ENCODE measurements around the gene AMIGO1.
"Not testable (repeated sequence)": the region's sequence is repeated elsewhere in the genome, so short reads cannot be mapped to it uniquely, and the experiment has no call there.

Gene AMIGO1

DNA sequence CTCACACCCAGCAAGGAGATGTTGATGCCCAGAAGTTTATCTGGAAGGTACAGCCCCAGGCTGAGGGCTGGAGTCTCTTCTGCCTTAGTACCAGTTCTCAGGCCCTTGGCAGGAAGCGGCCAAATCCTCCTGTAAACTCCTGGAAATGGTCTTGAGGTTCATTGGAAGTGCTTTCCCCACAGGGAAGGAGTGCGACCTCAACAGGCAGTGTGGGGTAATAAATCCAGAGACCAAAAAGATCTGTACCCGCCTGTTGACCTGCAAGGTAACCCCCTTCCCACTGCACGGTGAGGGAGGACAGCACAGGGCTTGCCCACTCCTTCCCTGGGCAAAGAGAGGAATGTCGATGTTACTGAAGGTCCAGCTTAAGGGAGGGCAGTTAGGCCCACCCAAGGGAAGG, 21.3 kb downstream of the AMIGO1 start:
- in situ Hi-C loops (cut with MboI; ENCODE audit: low sequenced_read_pairs), result no loop called here

DNA sequence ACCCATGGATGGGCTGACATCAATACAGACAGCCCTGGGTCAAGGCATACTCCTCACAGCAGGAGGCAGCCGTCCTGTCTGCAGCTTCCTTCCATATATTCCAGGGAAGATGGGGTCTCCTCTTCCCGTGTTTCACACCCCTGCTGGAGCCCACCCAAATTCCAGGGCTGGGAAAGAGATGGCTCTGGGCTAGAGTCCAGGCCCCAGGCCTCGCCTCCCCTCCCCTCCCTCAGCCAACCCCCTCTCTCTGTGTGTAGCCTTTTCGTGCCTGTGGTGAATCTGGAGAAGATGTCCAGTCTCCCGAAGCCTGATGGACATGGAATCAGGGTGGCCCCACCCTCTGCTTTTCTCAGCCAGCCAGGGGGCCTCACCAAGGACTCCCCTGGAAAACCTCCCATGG, 22.3 kb downstream of the AMIGO1 start:
- in situ Hi-C loops (cut with MboI; ENCODE audit: low sequenced_read_pairs), result no loop called here

DNA sequence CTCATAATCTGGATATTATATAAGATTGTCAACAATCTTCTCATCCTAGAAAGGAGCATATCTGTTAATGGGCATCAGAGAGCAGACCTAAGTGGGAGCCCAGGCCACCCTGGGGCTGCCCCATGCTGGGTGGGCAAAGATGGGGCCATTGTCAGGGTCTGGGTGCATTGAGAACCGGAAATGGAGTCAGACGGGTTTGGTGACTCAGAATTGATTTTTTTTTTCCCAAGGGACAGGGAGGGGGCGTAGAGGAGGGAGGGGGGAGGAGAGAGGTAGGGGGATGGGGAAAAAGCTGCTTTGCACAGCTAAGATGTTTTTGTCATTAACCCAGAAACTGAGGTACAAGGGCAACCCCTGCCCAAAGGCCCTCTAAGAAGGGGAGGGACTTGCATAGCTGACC, 24.5 kb downstream of the AMIGO1 start:
- in situ Hi-C loops (cut with MboI; ENCODE audit: low sequenced_read_pairs), result no loop called here

DNA sequence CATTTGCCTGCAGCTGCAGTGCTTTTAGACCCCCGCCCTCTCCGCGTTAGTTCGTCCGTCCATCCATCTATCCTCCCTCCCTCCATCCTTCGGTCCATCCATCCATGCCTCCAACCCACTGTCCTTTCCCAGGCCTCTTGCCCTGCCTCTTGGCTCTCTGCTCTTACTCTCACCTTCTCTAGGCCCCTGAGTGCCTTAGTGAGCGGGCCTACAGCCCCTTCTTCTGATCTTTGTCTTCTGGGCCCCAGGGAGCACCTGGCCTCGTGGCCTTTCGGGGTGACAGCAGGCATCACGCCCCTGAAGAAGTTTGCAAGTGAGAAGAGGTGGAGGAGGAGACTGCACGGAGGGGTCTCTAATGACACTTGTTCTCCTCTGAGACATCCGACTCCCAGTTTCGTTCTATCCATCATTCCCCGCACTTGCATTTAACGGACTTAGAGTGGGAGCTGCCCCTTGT, 25.0 kb downstream of the AMIGO1 start:
- in situ Hi-C loops (cut with MboI; ENCODE audit: low sequenced_read_pairs), result no loop called here

DNA sequence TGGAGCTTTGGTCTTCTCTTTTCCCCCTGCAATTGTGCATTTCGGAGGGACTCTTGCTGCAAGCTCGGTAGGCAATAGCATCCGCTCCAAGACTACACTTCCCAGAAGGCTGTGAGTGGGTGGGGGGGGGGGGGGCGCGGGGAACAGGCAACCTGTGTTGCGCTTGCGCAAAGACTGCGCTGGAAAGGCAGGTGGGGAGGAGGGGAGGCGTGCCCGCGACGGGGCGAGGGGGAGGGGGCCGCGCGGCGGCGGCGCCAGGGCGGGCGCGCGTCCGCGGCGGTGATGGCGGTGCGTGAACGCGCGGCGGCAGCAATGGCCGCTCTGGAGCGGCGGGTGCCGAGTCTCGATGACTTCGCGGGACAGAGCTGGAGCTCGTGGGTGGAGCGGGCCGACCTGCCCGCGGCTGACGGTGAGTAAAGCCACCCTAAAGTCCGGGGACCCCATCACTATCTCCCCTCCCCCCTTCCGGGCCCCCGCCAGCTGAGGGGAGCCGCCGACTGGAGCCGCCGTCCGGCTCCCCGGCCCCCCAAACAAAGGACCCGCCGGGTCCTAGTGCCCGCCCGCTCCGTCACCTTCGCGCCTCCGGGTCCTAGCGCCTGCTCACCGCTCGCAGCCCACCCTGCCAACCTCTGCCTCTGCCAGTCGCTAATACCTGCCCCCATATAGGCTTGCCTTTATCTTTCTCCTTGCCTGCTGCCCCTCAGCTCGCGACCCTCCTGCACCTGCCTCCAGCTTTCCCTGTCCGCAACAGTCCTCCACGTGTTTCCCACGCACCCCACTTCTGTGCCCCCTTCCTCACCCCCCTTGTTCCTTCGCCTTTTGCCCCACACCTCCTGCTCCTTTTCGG, 25.6 kb downstream of the AMIGO1 start, which contains the start of gene ATXN7L2:
Gene ATXN7L2 (plus strand): TSS at position 234 of the 847 bp plus-strand sequence. CDS start 49 bp downstream, at position 283.
- in situ Hi-C loops (cut with MboI; ENCODE audit: low sequenced_read_pairs), result no loop called here

DNA sequence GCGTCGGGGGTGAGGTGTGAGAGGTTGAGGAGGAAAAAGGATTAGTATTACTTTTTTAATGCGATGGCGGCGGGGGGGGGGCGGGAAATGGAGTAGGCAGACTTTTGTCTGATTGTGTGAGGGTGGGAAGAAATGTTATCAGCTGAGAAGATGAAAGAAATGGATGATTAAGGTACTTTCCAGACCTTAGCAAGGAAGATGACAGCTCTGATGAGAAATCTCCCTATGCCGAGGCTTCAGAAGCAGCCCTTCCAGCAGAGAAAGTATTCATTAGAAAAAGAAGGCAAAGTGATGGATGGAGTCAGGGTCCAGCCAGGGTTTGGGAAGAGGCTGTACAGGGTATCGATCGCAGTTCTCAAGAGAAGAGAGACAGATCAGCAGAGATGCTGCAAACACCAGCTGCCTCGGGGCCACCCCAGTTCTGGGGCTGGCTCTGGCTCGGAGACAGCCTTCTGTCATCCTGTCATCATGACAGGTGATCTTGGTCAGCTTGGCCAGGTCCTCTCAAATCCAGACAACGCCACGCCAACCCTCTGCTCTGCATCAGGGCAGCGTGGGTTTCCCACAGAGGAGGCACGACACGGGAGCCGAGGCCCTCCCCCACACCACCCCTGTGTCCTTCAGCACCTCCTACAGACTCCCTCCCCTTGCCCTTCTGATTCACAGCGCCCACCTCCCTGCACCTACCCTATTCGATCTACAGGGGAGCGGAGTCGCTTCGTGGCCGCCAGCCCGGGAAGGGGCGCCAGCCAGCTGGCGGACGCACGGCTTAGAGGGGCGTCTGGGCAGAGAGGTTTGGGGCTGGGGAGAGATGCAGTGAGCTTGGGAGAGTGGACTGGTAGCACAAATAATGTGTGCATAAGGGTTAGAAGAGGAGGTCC, 26.5 kb downstream of the AMIGO1 start:
- in situ Hi-C loops (cut with MboI; ENCODE audit: low sequenced_read_pairs), result no loop called here

DNA sequence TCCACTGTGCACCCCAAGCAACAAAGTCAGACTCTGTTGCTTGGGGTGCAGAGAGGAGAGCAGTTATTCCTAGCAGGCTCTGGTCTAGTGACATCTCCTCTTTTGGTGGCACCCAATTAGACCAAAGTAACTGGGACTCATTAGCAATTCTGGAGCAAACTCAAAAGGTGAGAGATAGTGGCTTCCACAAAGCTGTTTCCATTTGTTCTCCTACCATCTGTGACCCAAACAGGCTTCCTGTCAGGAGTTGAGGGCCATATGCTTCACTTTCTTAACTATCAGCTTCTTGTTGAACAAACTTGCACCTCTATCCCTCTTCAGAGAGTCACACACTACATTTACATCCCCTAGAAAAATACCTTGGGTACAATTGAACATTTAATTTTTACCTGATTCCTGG, 27.3 kb downstream of the AMIGO1 start:
- in situ Hi-C loops (cut with MboI; ENCODE audit: low sequenced_read_pairs), result no loop called here

DNA sequence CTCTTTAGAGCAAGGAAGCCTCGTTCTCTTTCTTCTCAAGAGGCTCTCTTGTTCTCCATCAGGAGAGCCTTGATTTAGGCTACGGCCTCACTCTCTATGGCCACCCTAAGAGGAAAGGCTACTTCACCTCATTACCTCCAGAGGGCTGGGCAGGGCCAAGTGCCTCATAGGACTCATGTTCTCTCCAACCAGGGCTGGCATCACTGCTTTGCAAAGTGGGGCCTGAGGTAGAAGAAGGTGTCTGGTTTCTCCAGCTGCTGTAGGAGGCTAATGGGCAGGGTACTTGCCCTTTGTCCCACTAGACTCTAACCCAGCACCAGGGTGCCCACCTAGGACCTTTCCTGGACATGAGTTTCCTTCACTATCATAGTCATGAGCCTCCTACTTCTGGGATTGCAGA, 27.9 kb downstream of the AMIGO1 start:
- in situ Hi-C loops (cut with MboI; ENCODE audit: low sequenced_read_pairs), result no loop called here

DNA sequence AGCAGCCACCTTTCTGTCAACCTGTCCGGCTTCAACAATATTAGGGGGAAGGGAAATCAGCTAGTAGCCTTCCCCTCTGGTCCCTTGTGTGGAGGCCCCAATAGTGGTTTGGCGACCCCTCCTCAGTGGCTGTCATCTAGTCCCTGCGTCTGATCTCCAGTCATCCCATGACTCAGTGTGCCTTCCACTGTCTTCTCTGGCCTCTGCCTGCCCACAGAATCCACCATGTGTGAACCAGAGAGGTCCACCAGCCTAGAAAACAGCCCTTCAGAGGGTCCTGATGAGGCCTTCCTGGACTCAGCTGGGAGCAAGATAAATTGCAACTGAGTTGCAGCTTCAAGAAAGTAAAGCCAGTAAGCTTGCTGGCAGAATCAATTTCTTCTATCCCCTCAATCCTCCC, 29.6 kb downstream of the AMIGO1 start:
- in situ Hi-C loops (cut with MboI; ENCODE audit: low sequenced_read_pairs), result no loop called here

DNA sequence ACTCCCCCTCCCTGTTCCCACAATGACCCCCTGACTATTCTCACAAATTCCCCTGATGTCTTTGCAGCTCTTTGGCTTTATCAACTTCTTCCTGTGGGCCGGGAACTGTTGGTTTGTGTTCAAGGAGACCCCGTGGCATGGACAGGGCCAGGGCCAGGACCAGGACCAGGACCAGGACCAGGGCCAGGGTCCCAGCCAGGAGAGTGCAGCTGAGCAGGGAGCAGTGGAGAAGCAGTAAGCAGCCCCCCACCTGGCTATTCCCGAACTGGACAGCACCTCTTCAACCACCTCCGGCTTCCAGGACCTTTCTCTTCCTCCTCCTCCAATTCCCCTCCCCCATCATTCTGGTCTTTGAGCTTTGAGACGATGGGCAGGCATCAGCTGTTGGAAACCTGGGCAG, 30.2 kb downstream of the AMIGO1 start:
- in situ Hi-C loops (cut with MboI; ENCODE audit: low sequenced_read_pairs), result no loop called here

DNA sequence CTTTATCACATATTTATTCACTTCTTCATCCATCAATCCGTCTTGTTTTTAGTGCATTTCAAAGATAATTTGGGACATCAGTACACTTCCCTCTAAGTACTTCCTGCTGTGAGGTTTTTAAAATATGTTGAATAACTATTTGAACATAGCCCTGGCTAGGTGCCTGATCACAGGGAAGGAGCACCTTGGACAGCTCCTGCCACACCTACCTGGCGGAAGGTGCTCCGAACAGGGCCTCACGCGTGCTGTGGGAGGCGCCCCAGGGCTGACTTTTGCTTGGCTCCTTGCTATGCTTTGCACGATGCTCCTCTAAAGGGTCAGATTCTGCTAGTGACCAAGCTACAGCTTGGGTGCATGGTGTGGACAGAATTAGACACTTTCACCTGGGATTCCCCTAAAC, 30.7 kb downstream of the AMIGO1 start:
- in situ Hi-C loops (cut with MboI; ENCODE audit: low sequenced_read_pairs), result no loop called here

DNA sequence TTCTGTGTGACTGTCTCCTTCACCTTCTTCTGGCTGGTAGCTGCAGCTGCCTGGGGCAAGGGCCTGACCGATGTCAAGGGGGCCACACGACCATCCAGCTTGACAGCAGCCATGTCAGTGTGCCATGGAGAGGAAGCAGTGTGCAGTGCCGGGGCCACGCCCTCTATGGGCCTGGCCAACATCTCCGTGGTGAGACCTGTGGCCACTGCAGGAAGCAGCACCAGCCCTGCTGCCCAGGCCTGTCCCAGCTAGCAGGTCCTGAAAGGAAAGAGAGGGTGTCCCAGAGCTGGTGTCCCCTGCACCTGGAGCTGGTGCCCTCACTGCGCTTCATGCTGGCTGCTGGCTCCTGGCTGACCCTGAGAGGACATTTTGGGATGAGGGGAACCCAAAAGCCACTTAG, 31.7 kb downstream of the AMIGO1 start:
- in situ Hi-C loops (cut with MboI; ENCODE audit: low sequenced_read_pairs), result no loop called here

DNA sequence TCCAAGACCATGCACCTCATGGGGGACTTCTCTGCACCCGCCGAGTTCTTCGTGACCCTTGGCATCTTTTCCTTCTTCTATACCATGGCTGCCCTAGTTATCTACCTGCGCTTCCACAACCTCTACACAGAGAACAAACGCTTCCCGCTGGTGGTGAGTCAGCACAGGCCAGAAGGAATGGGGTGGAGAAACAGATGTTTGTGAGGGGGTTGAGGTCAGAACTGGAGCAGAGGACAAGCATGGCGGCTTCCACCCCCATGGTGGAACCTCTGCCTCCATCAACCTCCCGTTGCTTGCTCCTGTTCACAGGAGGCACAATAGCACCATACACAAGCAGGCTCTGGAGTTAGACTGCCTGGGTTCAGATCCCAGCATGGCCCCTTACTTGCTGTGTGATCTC, 32.7 kb downstream of the AMIGO1 start:
- in situ Hi-C loops (cut with MboI; ENCODE audit: low sequenced_read_pairs), result no loop called here

DNA sequence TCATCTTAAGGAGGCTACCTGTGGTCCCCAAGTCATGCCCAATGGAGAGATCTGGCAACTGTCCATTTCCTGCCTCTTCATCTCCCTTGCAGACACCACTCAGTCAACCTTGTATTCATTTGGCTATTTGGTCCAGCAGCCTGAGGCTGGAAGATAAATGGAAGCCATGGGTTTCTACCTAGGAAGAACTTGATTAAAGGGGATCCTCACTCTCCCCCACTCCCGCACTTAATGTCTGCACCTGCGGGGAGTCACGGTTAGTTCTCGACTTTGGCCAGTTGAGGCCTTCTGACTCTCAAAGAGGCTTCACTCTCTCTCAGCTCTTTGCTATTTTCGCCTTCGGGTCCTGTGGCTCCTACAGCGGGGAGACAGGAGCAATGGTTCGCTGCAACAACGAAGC, 34.3 kb downstream of the AMIGO1 start:
- in situ Hi-C loops (cut with MboI; ENCODE audit: low sequenced_read_pairs), result no loop called here

DNA sequence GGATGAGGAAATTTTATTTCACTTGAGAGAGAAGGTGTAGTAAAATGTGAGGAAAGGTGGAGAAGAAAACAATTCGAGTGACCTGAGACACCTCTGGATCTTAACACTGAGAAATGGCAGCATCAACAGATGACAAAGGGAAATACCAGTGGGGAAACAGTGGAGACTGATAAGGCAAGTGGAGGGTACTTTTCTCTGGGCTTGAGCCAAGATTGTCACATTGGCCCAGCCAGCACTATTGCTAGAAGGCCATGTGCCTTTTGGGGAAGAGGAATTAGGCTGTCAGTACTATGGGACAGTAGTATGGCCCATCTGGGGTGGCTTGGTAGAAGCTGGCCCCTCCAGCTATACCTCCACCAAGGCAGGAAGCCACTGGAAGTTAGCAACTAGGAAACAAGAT, 34.8 kb downstream of the AMIGO1 start:
- in situ Hi-C loops (cut with MboI; ENCODE audit: low sequenced_read_pairs), result no loop called here

DNA sequence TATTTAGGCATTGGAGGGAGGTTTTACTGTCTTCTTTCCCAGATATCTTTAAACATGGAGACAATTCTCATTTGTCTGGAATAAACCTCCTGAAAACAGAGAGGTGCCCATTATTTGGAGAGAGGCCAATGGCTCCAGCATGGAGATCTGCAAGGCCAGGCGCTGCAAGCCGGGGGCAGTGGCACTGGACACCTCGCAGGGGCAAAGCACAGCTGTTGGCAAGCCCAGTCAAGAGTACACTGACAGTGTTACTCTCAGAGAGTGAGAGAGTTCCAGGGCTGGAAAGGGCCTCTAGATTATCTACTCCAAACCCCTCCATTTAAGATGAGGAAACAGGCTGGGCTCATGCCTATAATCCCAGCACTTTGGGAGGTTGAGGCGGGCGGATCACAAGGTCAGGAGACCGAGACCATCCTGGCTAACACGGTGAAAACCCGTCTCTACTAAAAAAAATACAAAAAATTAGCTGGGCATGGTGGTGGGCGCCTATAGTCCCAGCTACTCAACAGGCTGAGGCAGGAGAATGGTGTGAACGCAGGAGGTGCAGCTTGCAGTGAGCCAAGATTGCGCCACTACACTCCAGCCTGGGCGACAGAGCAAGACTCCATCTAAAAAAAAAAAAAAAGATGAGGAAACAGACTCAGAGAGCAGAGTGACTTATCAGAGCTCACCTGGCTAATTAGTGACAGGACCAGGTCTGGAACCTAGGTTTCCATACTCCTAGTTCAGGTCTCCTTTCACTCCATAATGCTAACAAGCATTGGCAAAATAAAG, 36.1 kb downstream of the AMIGO1 start:
- in situ Hi-C loops (cut with MboI; ENCODE audit: low sequenced_read_pairs), result not testable (repeated sequence)

DNA sequence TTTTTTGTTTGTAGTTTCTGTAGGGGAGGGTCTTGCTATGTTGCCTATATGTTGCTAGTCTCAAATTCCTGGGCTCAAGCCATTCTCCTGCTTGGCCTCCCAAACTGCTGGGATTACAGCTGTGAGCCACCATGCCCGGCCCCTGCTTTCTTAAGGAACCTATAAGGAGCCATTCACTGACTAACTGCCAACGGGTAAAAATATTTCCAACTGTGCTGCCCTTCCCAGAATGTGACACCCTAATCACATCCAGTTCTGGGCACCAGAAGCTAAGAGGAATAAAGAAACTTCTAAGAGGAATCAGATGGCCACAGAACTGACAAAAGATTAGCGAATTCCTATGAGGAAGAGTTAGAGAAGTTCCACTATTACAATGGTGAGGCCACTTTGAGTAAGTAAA, 36.7 kb downstream of the AMIGO1 start:
- in situ Hi-C loops (cut with MboI; ENCODE audit: low sequenced_read_pairs), result no loop called here

DNA sequence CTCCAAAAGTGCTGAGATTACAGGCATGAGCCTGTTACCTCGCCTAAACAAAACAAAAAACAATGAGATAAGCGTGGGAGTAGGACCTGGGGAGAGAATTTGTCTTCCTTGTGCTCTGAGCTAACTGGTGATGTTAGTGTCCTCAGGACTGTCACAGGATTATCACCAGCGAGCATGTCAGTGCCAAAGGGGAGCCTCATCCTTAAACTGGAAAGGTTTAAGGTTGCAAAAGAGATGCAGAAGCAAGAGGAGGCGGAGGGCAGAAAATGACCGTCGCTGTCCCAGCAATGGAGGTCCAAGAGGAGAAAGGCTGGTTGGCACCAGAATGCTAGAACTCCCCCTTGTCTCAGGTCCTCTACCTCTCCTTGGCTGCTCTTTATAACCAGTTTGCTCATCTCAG, 39.3 kb downstream of the AMIGO1 start:
- in situ Hi-C loops (cut with MboI; ENCODE audit: low sequenced_read_pairs), result no loop called here

DNA sequence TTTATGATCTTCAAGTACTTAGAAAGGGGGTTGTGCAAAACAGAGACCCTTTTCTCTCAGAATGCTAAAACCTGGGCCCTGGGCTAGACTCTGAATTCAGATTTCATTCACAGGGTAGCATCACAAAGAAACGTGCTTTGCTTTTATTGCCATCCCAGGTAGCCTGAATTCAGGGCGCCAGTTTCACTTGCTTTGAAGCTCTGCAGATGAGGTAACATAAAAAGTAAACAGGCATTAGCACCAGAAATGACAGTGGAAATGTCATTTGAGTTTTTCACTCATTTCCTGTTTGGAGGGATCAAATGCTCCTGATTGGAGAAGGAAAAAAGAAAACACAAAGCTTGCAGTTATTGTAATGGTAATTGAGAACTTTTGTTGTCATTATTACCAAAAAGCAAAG, 40.6 kb downstream of the AMIGO1 start:
- in situ Hi-C loops (cut with MboI; ENCODE audit: low sequenced_read_pairs), result no loop called here

DNA sequence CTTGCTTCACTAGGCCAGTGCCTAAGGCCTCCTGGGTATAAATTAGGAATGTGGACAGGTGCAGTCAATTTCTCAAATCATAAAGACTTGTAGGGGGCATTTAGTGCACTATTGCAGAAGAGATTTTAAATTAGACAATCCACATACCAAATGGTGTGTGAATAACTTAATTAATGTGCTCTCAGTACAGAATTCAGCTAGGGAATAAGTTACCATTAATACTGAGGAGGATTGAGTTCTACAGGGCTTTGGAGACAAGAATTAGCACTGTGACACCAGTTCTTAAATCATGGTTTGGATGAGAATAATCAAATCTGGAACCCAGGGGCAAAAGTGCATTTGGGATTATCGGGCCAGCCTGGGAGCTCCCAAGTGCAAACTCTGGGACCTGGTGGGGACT, 41.5 kb downstream of the AMIGO1 start:
- in situ Hi-C loops (cut with MboI; ENCODE audit: low sequenced_read_pairs), result no loop called here

DNA sequence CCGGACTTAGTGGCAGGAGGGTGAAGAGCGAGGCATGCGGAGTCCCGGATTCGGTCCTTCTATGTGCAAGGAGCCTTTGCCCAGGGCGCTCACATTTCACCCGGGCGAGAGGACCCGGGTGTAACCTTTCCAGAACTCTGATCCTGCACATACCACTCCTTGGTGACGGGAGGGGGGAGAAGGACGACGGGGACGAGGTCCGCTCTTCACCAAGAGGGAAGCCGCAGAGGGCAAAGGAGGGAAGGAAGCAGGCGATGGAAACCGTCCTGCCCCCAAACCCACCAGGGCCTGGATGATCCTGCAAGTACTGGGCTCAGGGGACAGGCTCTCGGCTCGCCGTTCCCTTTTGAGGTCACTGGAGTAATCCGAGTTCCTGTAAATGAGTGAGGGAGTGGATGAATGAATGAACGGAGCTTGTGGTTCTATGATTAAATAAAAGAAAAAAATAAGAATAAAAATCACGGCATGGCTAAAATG, 42.2 kb downstream of the AMIGO1 start:
- in situ Hi-C loops (cut with MboI; ENCODE audit: low sequenced_read_pairs), result no loop called here
